Ascending aorta (tissue), 2 donors: ENCODE results near the gene MOB3B. TPM values are rescaled to one million over a fixed set of nuclear protein-coding genes. Genes with fewer than 3 reads are reported as not detected.

Experiments used
- DNase-seq, 2 donors: peaks; one replicate each; pipeline ENCODE4 v3.0.0-alpha.2; 2019; ENCODE audit warnings: low spot score in 2 of 2
- H3K27ac ChIP-seq, 2 donors: fragments of 200-600 bp; sonication (generic); one replicate each; pipeline ENCODE4 v1.5.1; 2016 to 2017; ENCODE audit warnings: mild to moderate bottlenecking in 1 of 2
- H3K27me3 ChIP-seq: fragments of 200-600 bp; sonication (generic); one replicate; pipeline ENCODE4 v1.5.1; 2017
- H3K36me3 ChIP-seq, 2 donors: fragments of 200-600 bp; sonication (generic); one replicate each; pipeline ENCODE4 v1.5.1; 2016
- H3K4me1 ChIP-seq, 2 donors: fragments of 200-600 bp; sonication (generic); one replicate each; pipeline ENCODE4 v1.5.1; 2016 to 2017; ENCODE audit warnings: mild to moderate bottlenecking in 1 of 2
- H3K4me3 ChIP-seq, 2 donors: fragments of 200-600 bp; sonication (generic); one replicate each; pipeline ENCODE4 v1.5.1; 2016 to 2017; ENCODE audit warnings: mild to moderate bottlenecking in 1 of 2
- H3K9me3 ChIP-seq, 2 donors: fragments of 200-600 bp; sonication (generic); one replicate each; pipeline ENCODE4 v1.5.1; 2016
- intact Hi-C: fragments of 100-400 bp; cut with DNase I; formaldehyde crosslinking; loops from one replicate; pipeline ENCODE4 v1.15.1; 2023
- total RNA-seq: library from RNA; depleted of rRNA; stranded (reverse); fragments of >200 nt; gene quantifications from one replicate; pipeline ENCODE4 v1.1.0, GENCODE V29; 2016
- TF ChIP-seq, protein P1 (sequence below), 3 experiments: fragments of 200-600 bp in 2 of 3; fragments of 450-650 bp in 1 of 3; sonication (generic) in 2 of 3; IDR thresholded peaks; one replicate each; pipeline ENCODE4 v1.5.1; 2016 to 2019; ENCODE audit warnings: antibody characterized with exemption in 3 of 3, mild to moderate bottlenecking in 1 of 3, moderate library complexity in 1 of 3

Gene MOB3B
- total RNA-seq, 1 donor from 2014 or later: 2.4 TPM

GRCh38 chr9:27440888-27441740, 88.5 kb downstream of the MOB3B start:
- intact Hi-C loops: no loop called here
- Histone ChIP-seq H3K9me3 (no peaks in the 10 kb centered on the region), H3K4me3 (no peak overlapping the region), H3K27ac (no peak overlapping the region), H3K36me3 (no peaks in the 10 kb centered on the region), H3K4me1 (peaks cover 0 to 2% of the 10 kb centered on the region in 2 donors), H3K27me3 (no peaks in the 10 kb centered on the region)
- TF ChIP-seq, protein P1, sequence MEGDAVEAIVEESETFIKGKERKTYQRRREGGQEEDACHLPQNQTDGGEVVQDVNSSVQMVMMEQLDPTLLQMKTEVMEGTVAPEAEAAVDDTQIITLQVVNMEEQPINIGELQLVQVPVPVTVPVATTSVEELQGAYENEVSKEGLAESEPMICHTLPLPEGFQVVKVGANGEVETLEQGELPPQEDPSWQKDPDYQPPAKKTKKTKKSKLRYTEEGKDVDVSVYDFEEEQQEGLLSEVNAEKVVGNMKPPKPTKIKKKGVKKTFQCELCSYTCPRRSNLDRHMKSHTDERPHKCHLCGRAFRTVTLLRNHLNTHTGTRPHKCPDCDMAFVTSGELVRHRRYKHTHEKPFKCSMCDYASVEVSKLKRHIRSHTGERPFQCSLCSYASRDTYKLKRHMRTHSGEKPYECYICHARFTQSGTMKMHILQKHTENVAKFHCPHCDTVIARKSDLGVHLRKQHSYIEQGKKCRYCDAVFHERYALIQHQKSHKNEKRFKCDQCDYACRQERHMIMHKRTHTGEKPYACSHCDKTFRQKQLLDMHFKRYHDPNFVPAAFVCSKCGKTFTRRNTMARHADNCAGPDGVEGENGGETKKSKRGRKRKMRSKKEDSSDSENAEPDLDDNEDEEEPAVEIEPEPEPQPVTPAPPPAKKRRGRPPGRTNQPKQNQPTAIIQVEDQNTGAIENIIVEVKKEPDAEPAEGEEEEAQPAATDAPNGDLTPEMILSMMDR (IDR thresholded peaks at IDR 0.05): no peak
- DNase-seq: no peak

DNA sequence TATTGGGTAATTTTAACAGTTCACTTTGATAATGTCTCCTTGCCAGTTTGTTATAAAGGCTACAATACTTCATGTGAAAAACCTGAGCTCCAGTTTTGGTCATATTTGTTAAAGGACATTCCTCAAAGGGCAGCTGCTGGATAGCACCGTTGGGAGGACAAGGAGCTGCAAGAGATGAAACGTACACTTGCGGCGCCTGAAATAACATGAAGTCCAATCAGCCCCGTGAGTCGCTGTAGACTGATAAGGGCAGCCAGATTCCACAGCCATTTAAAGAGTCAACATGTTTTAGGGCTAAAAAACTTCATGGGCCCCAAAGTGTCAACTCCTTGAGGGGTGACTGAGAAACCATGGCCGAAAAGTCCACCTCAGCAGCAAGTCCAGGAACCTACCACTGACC, 91.1 kb downstream of the MOB3B start:
- no peaks in the 10 kb centered on the region for H3K9me3 ChIP-seq
- TF ChIP-seq, protein P1 (IDR thresholded peaks at IDR 0.05): no peak
- no peak overlapping the region for H3K27ac ChIP-seq
- H3K4me3 ChIP-seq: no peak overlapping the region
- intact Hi-C loops: no loop called here
- DNase-seq: no peak
- no peaks in the 10 kb centered on the region for H3K27me3 ChIP-seq
- no peaks in the 10 kb centered on the region for H3K36me3 ChIP-seq
- H3K4me1 ChIP-seq: peaks cover 0 to 12% of the 10 kb centered on the region in 2 donors

DNA sequence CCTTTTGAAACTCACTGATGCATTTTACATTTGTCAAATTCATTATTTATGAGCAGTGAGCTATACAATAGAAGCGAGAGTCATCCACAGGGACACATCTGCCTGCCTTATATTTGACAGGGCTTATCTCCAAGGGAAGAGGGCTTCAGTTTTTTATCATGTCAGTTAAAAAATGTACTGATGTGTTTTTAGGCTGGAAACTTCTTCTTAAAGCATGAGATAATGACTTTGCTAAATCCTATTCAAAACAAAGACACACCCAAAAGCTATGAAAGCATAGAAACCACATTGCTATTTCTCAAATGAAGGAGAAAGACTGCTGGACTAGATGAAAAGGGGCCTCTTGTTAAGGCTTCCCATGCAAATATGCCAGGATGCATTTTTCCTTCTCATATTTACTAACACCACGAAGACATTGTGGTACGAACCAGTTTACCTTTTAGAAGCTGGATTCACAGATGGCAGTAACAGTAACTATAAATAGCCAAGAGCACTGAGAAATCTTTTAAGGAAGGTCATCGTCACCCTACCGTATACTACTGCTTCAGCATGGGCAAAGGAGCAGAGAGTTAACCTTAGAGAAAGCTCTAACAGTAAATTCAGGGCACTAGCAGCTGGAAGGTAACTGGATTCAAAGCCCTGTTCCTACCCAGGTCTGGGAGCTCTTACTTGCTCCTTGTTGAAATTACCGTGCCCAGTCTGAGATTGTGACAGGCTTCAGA, 91.8 kb downstream of the MOB3B start:
- peaks cover 0 to 12% of the 10 kb centered on the region in 2 donors for H3K4me1 ChIP-seq
- intact Hi-C loops: no loop called here
- H3K4me3 ChIP-seq: no peak overlapping the region
- no peak overlapping the region for H3K27ac ChIP-seq
- TF ChIP-seq, protein P1 (IDR thresholded peaks at IDR 0.05): no peak
- no peaks in the 10 kb centered on the region for H3K36me3 ChIP-seq
- no peaks in the 10 kb centered on the region for H3K27me3 ChIP-seq
- DNase-seq: no peak
- no peaks in the 10 kb centered on the region for H3K9me3 ChIP-seq

- H3K9me3 ChIP-seq: no peaks in the 10 kb centered on the region
- H3K4me3 ChIP-seq: no peak overlapping the region
- H3K27ac ChIP-seq: no peak overlapping the region
- H3K36me3 ChIP-seq: no peaks in the 10 kb centered on the region
- intact Hi-C loops: no loop called here
- H3K27me3 ChIP-seq: no peaks in the 10 kb centered on the region
- TF ChIP-seq, protein P1 (IDR thresholded peaks at IDR 0.05): no peak
- no peak for DNase-seq
- H3K4me1 ChIP-seq: peaks cover 0 to 18% of the 10 kb centered on the region in 2 donors
Measured at GRCh38 chr9:27436234-27436633, 93.4 kb downstream of the MOB3B start.

- Histone ChIP-seq H3K27ac (peak overlapping the region; percentile 29 to 54), H3K36me3 (no peaks in the 10 kb centered on the region), H3K27me3 (no peaks in the 10 kb centered on the region), H3K4me1 (peaks cover 0 to 18% of the 10 kb centered on the region in 2 donors), H3K4me3 (no peak overlapping the region), H3K9me3 (no peaks in the 10 kb centered on the region)
- no peak for DNase-seq
- intact Hi-C loops: no loop called here
- TF ChIP-seq, protein P1 (IDR thresholded peaks at IDR 0.05): no peak
Measured at GRCh38 chr9:27433631-27434325, 95.8 kb downstream of the MOB3B start.
